GM18505 (cell line): Measurements from ENCODE around the gene ATG7.

ENCODE experiments used
- ATAC-seq: cut with Tn5 transposase; IDR thresholded peaks from one replicate; pipeline ENCODE4 v1.9.1; 2021; ENCODE audit not compliant: unreplicated experiment
- POLR2A ChIP-seq: IDR thresholded peaks from 4 replicates; pipeline ENCODE4 v1.6.1; 2011; ENCODE audit warnings: borderline replicate concordance; ENCODE audit not compliant: insufficient read depth, insufficient read length; ENCODE audit errors: extremely low read depth

ATG7 gene

GRCh38 chr3:11385891-11386290, 113.7 kb downstream of the ATG7 start:
- no peak for ATAC-seq
- TF ChIP-seq POLR2A = no peak

DNA sequence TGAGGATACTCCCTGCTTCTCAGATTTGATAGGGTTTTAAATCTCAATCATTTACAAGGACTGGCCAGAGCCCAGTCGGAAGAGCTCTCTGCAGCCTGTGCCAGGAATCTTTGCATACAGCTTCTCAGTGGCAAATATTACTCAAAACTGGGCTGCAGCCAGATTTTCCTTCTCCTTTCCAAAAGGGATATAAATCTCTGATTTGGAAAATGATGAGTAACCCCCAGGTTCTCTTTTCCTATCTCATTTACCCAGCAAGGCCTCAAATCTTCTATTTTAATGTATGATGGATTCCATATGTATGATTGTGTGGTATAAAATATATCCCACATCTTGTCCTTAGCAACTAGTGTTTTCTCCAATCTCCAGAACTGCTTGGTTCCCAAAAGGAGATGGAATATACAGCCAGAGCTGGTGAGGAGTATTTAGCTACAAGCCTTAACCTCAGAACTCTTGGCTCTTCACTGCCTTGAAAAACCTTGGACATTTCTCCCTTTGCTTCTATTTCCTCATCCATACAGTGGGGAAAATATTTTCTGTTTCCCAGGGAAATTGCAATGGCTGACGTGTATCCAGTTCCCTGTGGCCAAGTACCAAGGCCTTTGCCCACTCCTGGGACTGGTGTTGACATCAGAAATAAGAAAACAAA, 114.4 kb downstream of the ATG7 start:
- no peak for TF ChIP-seq POLR2A
- no peak for ATAC-seq

GRCh38 chr3:11389386-11390268, 117.4 kb downstream of the ATG7 start:
- no peak for ATAC-seq
- no peak for TF ChIP-seq POLR2A

DNA sequence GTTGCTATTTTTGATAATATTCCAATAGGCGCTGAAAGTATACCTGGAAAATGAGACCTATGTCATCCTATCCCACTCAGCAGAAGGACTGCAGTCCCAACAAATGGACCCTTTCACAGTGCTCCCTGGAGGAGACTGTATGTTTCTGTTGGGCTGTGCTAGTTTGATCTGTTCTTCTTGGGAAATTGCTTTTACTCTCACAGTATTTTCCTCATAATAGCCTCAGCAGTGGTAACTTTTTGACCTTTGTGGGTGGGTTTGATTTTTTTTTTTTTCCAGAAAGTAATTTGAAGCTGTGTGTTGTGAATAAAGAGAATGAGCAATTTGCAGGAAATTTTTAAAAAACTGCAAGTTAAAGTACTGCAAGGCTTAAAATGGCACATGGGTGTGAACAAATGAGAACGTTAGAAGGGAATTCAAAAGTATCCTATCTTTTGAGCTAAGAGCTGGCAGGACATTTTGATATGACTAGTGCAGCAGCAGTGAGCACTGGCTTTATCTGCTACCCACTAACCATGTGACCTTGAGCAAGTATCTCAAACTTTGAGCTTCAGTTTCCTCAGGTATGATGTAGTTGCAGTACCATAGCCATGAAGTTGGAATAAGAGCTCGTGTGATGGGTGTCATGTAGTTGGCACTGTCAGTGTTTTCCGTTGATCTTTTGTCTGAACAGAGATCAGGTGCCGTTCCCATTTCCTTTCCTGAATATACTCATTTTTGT, 118.4 kb downstream of the ATG7 start:
- TF ChIP-seq POLR2A = no peak
- no peak for ATAC-seq

- ATAC-seq = no peak
- TF ChIP-seq POLR2A = no peak
Measured at GRCh38 chr3:11391174-11391879, 119.1 kb downstream of the ATG7 start.

DNA sequence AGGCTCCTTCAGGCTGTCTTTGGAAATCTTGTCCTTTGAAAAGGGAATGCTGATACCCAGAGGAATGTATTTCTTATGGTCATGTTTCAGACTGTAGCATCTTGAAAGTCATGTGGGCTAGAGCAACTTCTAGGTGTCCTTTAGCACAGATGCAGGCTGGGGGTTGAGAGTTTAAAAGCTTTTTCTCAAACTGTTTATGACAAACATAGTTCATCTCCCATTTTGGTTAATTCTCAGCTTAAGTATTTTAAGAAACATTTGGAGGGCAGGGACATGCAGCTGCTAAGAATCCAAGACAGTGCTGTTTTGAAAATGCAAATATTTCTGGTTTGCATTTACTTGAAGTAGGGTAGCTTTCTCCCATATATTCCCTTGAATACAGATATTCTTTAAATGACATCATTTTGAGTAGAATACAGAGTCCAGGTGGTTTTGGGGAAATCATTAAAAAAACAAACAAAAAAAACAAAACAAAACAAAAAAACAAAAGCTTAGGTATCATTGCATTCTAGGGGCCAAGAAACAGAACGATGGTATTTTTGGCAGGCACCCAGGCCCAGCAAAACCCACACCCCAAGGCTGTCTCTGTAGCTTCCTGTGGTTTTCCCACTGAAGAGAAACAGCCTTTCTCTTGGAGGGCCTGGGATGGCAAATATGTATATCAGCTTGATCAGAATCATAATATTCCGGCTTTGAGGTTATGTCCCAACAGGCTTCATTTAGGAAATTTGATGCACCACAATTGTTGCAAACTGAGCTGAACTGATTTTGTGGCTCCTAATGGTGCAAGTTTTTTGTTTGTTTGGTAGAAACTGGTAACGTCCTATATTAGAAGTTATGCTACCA, 120.0 kb downstream of the ATG7 start:
- ATAC-seq = no peak
- TF ChIP-seq POLR2A = no peak

DNA sequence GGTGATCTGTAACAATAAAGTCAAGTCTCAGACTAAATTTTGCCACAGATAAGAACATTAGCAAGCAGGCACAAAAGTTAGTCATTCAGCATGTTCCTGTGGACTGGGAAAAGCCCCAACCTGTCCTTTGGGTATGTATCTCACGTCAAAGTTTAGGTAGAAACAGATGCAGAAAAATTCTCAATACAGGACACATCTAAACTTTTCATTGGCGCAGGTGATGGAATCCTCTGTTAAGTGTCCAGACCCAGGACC, 120.6 kb downstream of the ATG7 start:
- no peak for TF ChIP-seq POLR2A
- ATAC-seq = no peak

DNA sequence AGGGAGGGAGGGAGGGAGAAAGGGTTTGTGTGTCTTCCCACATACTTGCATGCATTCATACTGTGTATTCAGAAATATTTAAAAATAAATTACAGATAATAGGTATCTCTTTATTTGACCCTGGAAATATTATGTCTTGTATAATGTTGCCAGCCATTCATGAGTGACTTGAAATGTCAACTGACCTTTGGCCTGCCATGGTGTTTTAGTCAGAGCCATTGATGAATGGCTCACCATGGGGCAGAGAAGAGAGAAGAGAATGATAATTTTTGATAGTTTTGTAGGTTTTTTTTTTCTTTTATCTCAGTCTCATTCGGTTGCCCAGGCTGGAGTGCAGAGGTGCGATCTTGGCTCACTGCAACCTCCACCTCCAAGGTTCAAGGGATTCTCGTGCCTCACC, 121.2 kb downstream of the ATG7 start:
- ATAC-seq = no peak

GRCh38 chr3:11394392-11394791, 122.2 kb downstream of the ATG7 start:
- no peak for TF ChIP-seq POLR2A
- no peak for ATAC-seq

More for the DNA sequence above, 121.2 kb downstream of the ATG7 start:
- TF ChIP-seq POLR2A = no peak

- TF ChIP-seq POLR2A = no peak
- ATAC-seq = no peak
Measured at GRCh38 chr3:11400213-11400612, 128.0 kb downstream of the ATG7 start.

DNA sequence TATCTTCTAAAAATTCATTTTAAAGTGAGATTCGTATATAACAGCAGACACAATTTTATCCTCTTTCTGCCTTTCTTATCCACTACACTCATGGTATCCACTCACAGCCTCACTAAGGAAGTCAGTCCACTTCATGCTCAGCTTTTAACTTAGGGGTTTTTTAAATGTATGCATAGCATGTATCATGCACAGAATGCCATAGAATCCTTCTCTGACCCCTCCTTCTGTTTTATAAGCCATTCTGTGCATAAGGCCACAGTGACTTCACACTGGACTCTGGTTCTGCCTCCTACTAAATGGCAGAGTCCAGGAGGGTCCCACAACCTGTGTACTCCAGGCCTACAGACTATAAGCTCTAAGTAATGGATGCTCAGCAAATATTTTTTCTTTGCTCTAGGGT, 129.2 kb downstream of the ATG7 start:
- no peak for ATAC-seq

DNA sequence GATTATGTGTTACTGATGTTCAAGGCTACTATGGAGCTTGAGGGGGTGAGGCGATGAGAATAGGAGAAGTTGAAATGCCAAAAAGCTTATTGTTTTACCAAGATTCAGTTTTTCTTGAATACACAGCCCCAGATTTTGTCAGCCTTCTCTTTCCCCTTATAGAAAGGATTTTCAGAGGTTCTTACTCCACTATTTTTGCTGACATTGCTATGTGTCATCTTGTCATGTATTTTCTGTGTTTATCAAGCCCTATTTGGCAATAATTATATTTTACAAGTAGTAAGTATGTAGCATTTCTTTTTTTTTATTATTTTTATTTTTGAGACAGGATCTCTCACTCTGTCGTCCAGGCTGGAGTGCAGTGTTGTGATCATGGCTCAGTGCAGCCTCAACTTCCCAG, 133.1 kb downstream of the ATG7 start:
- TF ChIP-seq POLR2A = no peak
- ATAC-seq = no peak

More for the DNA sequence above, 129.2 kb downstream of the ATG7 start:
- no peak for TF ChIP-seq POLR2A
